Fibroblast of pulmonary artery (primary cell): ENCODE results near the gene PFKFB4.
A peak's percentile ranks its signal among the peaks of the same experiment; 100 is the strongest.

Experiments used
- DNase-seq: peaks from one replicate; pipeline ENCODE4 v3.0.0-alpha.2; 2010; ENCODE audit warnings: low read depth
- H3K4me3 ChIP-seq: replicated peaks from 2 replicates; pipeline ENCODE4 v1.5.1; 2011; ENCODE audit warnings: low read depth, mild to moderate bottlenecking, control low read depth, low read length, moderate library complexity
- CTCF ChIP-seq: IDR thresholded peaks from 2 replicates; pipeline ENCODE4 v1.5.1; 2011; ENCODE audit warnings: mild to moderate bottlenecking, control low read depth, low read length, inconsistent platforms; ENCODE audit errors: missing control alignments

PFKFB4 gene

GRCh38 chr3:48556796-48557626 is at the start of gene PFKFB4:
Gene PFKFB4, minus strand, starts transcription at chr3:48556803. Its CDS starts 26 bp downstream, at chr3:48556777.
- peak within 1 kb of the TSS; percentile 70 for H3K4me3 ChIP-seq
- peak; percentile 100 for DNase-seq

GRCh38 chr3:48601622-48601994 is 45.0 kb upstream of the PFKFB4 start:
- no peak for DNase-seq
- TF ChIP-seq CTCF: no peak
- no peak overlapping the region for H3K4me3 ChIP-seq

More at GRCh38 chr3:48556796-48557626, at the start of gene PFKFB4:
- TF ChIP-seq CTCF: no peak

- no peak for DNase-seq
- no peak for TF ChIP-seq CTCF
- no peak overlapping the region for H3K4me3 ChIP-seq
Measured at GRCh38 chr3:48600711-48601621, 44.4 kb upstream of the PFKFB4 start.

- no peak for TF ChIP-seq CTCF
- DNase-seq: no peak
- H3K4me3 ChIP-seq: no peak overlapping the region
Measured at GRCh38 chr3:48599509-48600285, 43.1 kb upstream of the PFKFB4 start.

- H3K4me3 ChIP-seq: no peak overlapping the region
- no peak for DNase-seq
- no peak for TF ChIP-seq CTCF
Measured at GRCh38 chr3:48599077-48599501, 42.5 kb upstream of the PFKFB4 start.

- peak; percentile 93 for DNase-seq
- no peak overlapping the region for H3K4me3 ChIP-seq
- TF ChIP-seq CTCF: no peak
Measured at GRCh38 chr3:48598323-48599076, 41.9 kb upstream of the PFKFB4 start.
